ENCODE results near the gene PSPN. TPM values are rescaled to one million over a fixed set of nuclear protein-coding genes. Genes with fewer than 3 reads are reported as not detected.

The PSPN gene, protein sequence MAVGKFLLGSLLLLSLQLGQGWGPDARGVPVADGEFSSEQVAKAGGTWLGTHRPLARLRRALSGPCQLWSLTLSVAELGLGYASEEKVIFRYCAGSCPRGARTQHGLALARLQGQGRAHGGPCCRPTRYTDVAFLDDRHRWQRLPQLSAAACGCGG
- total RNA-seq, result 1 to 10 TPM in 1 of 2 donors, under 1 TPM in 1; 0.92 to 1.1 TPM
- long read RNA-seq, partial matches to known transcripts, result 0 of 1 reads
- long read RNA-seq, other reads (novel, unspliced or antisense), result 0 of 1 reads

DNA sequence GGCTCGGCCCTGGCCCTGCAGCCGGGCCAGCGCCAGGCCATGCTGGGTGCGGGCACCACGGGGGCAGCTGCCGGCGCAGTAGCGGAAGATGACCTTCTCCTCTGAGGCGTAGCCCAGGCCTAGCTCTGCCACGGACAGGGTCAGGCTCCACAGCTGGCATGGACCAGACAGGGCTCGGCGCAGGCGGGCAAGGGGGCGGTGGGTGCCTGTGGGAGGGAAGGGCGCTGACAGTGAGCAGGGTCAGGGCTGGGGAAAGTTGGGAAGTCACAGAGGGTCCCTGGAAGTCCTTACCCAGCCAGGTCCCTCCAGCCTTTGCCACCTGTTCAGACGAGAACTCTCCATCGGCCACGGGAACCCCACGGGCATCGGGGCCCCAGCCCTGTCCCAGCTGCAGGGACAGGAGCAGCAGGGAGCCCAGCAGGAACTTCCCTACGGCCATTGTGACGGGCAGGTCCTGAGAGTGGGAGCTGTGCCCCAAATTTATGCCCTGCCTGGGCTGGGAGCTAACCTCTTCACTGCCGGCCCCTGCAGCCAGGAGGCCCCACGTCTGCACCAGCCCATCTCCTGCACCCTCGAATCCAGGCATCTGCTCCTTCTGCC, at the start of gene PSPN:
Gene PSPN, minus strand, starts transcription at position 523 of the 600 bp plus-strand sequence. Its CDS starts 84 bp downstream, at position 439.
- DNase-seq (no peak), ATAC-seq (no peak)
- intact Hi-C loops (cut with DNase I), result no loop called here

DNA sequence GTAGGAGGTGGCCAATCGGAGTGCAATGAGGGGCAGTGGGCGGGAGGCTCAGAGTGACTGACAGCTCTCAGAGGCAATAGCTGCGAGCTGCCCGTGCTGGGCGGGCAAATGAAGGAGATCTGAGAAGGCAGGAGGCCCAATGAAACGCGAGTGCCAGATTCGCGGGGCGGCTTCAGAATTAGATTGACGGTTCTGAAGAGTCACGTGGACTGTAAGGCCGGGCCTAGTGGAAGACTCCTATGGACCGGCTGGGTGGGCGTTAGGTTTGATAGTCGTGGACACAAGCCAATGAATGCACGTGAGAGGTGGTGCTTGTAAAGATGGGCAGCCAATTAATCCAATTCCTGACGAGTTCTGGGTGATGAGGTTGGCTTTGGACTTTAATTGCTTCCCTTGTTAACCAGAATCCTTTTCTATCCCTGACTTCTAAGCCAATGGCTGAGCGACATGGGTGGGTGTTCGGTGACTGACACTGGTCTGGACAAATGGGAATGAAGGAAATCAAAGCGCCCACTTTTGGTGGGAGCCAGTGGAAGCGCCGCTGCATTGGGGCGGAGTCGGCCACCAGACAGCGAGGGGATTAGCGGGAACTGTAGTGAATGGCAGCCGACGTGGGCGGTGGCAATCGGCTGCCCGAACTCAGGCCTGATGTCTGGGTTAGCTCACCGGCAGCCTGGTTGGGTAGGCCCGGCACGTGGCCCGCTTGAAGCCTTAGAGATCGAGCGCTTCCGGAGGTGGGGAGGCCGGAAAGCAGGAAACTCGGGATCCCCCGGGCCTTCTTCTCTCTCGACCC, 49.4 kb upstream of the PSPN start:
- ATAC-seq (peak; percentile 94 to 96), DNase-seq (peak; percentile 95)
- intact Hi-C loops (cut with DNase I), result no loop called here

DNA sequence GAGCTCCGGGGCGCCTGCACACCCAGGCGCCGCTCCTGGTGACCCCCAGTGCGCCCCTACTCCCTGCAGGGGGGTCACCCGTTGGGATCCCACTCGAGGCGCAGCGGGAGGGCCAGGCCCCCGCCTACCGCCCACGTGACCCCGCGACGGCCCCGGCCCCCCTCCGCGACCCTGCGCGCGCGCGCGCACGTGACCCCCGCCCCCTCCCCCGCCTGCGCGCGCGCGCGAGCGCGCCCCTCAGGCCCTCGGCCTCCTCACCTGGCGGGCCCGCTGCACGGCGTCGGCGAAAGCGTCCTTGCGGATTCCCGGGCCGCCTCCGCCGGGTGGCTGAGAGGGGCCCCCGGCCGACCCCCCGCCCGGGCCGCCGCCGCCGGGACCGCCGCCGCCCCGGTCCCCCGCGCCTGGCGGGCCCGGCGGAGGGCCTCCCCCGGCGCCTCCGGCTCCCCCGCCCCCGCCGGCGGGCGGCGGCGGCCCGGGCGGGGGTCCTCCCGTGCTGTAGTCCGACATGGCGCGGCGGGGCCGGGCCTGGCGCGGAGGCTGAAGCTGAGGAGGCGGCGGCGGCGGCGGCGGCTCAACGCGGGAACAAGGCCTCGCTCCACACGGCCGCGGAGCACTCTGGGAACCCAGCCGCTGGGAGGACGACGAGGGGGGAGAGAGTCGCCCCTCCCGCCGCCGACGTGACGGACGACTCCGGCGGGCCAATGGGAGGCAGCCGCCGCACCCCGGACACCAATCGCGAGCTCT, 48.6 kb upstream of the PSPN start, which contains the start of gene KHSRP:
Gene KHSRP, minus strand, starts transcription at position 617 of the 744 bp plus-strand sequence. Its CDS starts 110 bp downstream, at position 507.
- ATAC-seq (no peak), DNase-seq (peak; percentile 100)
- intact Hi-C loops (cut with DNase I), result no loop called here

DNA sequence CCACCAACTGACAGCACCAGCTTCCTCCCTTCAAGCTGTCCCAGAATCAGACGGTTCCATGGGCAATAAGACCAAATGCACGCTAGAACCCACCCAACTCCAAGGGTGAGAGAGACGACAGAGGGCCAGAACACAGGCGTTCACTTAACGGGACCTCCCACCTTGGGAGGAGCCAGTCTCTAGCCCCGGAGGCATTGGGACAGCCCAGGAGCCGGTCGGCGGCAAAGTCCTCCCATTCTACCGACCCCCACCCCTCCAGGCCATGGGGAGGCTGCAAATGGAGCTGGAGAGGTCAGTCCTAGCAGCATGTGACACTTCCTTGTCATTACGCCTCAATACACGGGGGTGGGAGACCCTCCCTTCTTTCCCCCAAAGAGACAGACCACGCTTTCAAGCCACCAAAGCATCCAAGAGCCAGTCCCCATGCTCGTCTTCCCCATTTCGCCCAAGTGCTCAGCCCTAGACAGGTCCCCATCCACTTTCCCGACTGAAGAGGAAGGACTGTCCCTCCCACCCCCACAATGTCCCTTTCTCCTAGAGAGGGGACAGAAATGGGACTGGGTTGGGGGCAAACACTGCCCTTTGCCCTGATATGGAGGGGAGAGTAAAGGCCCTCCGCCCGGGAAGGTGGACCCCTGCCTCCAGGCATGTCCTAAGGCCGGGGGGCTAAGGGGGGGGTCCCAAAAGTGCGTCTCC, 47.9 kb upstream of the PSPN start:
- no peak for ATAC-seq
- DNase-seq, result peak; percentile 58
- intact Hi-C loops (cut with DNase I), result no loop called here

DNA sequence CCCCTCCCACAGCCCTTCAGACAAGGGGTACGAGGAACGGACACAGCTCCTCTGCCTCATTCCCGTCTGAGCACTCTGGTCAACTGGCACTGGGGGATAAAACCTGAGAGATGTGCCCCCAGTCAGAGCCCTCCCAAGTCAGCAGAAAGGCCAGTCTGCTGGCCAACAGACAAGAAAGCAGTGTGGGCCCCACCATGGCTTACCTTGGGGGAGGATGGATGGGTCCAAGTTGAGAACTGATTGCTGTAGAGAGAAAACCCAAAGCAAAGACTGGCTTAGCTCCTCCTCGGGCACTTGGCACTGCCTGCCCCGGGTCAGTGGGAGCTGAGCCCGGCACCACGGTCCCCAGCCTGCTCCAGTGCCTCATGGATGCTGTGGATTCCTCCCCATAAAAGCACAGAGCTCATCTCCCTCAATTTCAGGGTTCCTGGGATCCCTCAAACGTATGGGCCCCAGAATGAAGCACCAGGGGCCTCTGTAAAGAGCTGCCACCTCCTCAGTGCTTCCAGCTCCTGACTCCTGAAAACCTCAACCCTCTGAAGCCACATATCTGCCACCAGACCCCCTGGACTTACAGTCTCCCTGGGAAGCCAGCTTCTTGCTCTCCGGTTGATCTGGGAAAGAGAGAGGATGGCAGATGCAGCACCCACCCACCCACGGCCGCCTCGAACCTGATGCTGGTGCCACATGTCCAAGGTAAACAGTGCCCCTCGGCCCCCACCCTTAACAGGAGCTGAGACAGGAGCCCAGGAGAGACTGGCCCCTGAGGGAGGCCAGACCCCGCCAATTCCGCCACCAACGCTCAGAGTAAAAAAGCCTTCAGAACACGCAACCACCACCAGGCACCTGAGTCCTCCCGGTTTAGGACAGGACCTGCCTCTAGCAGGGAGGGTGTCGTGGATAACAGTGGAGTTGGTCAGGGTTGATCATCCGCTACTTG, 45.6 kb upstream of the PSPN start:
- intact Hi-C loops (cut with DNase I), result no loop called here
- no peak for DNase-seq

DNA sequence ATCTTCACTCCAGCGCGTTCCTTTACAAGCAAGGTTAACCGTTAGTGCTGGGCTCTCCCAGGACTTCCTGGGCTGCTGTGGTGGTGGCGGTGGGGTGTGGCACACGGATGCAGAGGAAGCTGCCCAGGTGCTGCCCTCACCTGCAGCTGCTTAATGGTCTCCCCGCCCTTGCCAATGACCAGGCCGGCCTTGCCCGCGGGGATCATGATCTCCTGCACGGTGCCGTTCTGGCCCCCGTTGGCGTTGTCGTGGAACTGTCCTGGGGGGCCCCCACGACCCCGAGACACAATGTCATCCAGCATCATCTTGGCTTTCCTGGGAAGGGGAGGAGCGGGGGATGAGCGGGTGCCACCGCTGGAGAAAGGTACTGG, 42.8 kb upstream of the PSPN start:
- DNase-seq (no peak), ATAC-seq (no peak)
- intact Hi-C loops (cut with DNase I), result no loop called here

More for the DNA sequence above, 45.6 kb upstream of the PSPN start:
- no peak for ATAC-seq

DNA sequence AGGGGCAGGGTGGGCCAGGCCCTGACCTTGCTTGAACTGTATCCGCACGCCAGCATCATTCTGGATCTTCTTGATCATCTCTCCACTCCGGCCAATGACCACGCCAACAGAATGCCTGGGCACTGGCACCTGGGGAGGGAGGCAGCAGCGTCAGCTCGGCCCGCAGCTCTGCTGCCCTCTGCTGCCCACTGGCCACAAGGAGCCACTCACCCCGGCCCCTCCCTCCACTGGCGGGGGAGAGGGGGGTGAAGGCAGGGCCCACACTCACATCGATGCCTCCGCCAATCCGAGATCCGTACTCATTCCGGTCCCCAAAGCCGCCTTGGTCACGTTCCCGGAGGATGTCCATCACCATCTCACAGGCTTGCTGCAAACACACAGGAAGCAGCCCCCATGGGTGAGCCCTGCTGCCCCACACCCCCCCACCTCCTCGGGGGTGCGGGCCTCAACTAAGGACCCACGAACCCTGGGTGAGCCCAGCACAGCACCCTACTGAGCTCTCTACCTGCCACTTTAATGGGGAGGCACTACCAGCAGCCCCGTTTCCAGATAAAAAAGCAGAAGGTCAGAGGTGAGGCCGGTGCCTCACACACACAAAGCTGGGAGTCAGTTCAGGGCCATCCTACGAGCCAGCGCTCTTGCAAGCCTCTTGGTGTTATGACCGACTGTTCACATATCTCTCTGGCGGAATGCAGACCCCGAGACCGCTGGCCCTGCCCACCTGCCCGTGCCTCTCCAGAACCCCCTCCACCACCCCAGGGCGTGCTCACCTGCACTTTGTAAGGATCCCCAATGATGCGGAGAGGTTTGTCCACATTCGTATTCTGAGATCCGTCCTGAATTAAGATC, 42.2 kb upstream of the PSPN start:
- DNase-seq (no peak), ATAC-seq (peak; percentile 40 to 60)
- intact Hi-C loops (cut with DNase I), result no loop called here

DNA sequence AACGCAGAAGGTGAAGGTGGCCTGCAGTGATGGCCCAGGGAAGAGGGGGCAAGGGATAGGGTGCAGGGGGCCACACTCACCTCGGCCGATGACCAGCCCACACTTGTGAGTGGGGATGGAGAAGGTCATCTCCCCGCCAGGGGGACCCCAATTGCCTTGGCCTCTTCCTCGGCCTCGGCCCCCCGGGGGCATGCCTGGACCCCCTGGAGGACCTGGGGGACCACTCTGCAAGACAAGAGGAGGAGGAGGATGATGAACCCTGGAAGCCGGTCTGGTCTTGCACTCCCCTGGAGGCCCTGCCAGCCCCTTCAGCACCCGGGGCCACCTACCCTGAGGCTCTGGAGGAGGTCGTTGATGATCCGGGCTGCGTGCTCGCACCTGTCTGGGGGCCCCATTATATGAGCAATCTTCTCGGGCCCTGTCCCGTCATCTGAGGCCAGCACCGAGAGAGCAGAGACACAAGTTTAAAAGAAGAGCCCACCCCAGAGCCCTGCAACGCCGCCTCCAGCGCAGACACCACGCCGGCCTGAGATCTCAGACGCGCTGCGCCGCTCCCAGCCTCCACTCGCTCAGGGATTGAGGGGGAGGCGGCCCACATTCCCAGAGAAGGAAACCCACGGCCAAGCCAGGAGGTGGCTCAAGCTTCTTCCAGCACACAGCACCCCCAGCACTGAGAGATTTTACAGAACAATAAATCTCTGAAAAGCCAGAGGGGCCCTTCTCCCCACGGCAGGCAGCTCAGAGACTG, 41.1 kb upstream of the PSPN start:
- no peak for ATAC-seq
- intact Hi-C loops (cut with DNase I), result no loop called here
- DNase-seq, result no peak

DNA sequence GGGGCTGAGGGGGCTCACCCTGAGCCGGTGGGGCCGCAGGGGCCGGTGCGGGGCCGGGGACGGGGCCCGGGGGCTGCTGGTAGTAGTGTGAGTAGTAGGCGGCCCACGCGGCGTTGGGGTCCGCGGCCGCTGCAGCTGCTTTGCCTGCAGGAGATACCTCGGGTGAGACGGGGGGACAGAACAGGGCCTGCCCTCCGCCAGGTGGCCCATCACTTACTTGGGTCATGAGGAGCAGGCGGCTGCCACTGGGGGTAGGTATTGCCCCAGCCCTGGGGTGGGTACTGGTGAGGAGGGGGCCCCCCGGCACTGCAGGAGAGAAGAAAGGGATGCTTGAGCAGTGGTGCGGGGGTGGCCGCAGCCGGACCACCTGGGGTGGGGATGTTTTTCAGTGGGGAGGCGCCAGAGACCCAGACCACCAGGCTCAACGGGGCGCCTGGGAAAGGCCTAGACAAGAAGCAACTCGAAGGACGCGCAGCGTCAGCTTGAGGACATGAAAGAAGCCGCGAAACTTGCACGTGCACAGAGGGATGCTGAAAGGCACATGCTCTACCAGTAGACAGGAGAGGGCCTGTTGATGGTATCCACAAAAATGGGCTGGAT, 40.0 kb upstream of the PSPN start:
- intact Hi-C loops (cut with DNase I), result no loop called here
- DNase-seq, result no peak
- no peak for ATAC-seq

DNA sequence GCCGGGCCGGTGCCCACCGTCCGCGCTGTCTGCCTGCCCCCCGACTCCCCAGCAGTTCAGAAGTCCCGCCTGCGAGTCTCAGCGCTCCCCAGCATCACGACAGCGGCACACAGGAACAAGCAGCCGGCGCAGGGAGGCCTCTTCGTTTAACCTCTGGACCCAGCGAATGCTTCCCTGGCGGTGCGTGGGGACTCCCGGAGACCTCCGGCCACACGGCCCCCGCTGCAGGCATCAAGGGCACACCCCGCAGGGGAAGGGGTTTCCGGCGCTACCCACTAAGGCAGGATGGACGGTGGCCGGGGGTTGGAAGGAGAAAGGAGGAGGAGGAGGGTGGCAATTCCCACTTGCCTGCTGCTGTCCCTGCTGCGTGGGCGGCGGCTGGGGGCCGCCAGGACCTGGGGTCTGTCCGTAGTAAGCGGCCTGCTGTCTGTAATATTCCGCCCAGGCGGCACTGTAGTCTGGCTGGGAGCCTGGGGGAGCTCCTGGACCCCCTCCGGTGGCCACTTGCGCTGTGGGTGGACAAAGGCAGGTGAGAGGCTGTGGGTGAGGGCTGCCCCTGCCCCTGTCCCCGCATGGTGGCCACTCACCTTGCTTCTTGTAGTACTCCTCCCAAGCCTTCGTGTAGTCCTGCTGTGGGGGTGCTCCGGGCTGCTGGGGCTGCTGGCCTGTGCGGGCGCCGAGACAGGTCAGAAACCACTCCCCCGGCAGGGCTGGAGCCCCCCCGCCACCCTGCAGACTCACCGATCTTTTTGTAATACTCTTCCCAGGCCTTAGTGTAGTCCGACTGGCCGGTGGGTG, 39.3 kb upstream of the PSPN start:
- no peak for DNase-seq
- intact Hi-C loops (cut with DNase I), result no loop called here
- no peak for ATAC-seq

DNA sequence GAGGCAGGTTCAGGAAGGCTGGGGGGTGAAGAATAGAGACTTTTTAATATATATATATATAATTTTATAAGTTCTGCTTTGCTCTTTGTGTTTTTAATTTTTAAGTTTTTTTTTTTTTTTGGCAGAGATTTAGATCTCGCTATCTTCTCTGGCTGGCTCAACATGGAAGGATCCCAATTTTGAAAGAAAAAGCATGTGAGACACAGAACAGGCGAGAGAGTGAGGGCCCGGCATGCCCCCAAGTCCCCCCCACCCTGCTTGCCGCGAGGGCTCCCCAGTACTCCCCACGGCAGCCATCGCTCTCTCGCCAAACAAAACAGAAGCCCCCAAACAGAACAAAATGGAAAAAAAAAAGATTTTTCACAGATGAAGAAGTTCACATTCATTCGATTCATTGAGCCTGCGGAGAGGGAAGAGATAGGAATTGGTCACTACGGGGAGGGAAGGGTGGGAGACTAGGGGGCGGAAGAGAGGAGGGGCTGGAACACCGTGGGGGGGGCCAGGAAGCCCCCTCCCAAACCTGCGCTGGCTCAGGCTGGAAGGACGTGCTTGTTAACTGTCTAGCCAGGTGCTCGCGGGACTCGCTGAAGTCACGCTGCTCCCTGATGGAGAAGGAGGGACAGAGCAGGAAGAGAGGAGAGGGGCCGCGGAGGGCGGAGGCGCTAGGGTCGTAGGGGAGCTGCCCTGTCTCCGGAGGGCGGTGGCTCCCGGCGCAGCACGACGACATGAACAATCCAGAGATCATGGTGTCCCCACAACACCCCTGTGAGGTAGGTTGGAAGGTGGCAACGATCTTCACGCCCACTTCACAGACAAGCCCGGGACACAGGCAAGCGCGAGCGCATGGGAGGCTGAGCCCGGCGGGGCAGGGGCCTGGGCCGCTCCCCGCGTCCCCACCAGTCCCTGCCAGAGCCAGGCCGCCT, 38.2 kb upstream of the PSPN start:
- intact Hi-C loops (cut with DNase I), result no loop called here
- ATAC-seq (no peak), DNase-seq (no peak)

DNA sequence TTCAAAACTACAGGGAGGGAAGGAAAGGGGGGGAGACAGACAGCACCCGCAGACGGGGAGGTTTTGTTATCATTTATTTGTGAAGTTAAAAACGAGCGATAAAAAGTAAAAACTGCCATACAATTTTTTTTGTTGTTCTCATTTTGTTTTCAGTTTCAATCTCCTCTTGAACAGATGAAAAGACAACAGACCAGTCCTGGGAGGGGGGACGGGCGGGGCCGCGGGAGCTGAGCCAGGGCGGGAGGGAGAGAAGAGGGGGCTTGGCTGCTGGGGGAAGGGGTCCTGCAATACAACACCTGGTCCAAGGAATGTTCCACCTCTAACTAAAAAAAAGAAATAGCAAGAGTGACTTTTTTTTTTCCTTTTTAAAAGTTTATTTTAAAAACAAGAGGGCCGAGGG, 37.6 kb upstream of the PSPN start:
- intact Hi-C loops (cut with DNase I), result no loop called here
- no peak for ATAC-seq

DNA sequence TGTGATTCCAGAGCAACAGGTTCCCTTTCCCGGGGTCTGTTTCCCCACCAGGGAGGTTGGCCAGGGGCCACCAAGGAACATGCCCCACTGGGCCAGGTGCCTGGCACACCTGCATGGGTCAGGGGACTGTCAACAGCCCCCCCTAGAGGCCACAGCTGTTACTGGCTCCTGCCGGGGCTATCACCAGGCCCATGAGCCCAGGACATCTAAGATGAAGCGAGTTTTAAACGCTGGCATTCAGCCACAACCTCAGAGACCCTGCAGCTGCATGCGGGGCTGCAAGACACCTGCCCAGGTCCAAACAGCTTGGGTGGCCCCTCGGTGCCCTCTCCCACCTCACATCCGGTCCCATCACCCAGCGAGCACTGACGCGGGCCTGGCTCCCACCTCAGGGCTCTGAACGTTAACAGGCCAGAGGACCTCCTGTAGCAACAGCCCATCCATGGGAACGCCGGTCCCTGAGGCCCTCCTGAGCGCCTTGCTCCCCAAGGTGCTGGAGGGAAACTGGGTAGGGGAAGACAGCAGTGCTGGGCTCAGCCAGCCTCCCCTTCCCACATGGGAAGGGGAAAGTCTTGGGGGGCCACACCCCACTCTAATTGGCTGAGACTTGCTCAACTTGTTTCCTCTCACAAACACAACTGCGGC, 36.8 kb upstream of the PSPN start:
- ATAC-seq (peak in 1 of 2 donors; percentile 17), DNase-seq (no peak)
- intact Hi-C loops (cut with DNase I), result no loop called here

More for the DNA sequence above, 37.6 kb upstream of the PSPN start:
- no peak for DNase-seq

DNA sequence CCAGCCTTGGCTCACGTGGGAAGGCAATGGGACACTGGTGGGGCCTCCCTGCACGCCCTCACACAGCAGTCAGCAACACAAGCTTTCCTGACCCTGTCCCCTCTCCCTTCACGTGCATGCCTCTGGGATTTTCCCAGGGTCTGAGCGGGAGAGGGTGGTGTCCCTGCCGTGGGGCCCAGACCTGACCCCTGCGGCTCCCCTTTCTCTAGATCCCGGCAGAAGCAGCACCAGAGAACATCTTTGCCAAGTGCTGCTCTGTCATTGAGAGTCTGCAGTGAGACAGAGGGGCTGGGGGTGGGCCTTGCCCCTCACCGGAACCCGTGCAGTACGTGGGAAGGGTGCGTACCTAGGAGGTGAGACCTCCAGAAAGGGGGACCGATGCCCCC, 36.3 kb upstream of the PSPN start:
- ATAC-seq, result peak; percentile 6 to 21
- DNase-seq, result no peak
- intact Hi-C loops (cut with DNase I), result no loop called here

All from left cardiac atrium (tissue), 4 donors.